ES-I3 (cell line): ENCODE data around the gene GARIN3.

Source experiments
- H3K36me3 ChIP-seq: 2 replicates; pipeline ENCODE4 v1.6.1; 2013; ENCODE audit warnings: mild to moderate bottlenecking, low read length, control low read depth, moderate library complexity; ENCODE audit not compliant: insufficient read depth
- H3K4me1 ChIP-seq: 2 replicates; pipeline ENCODE4 v1.6.1; 2013; ENCODE audit warnings: mild to moderate bottlenecking, control low read depth, low read length; ENCODE audit not compliant: insufficient read depth
- H3K9ac ChIP-seq: 2 replicates; pipeline ENCODE4 v1.6.1; 2013; ENCODE audit warnings: low read depth, mild to moderate bottlenecking, low read length, moderate library complexity
- H3K9me3 ChIP-seq: 2 replicates; pipeline ENCODE4 v1.6.1; 2013; ENCODE audit warnings: mild to moderate bottlenecking, low read length, moderate library complexity; ENCODE audit not compliant: control insufficient read depth, insufficient read depth

GARIN3 gene

DNA sequence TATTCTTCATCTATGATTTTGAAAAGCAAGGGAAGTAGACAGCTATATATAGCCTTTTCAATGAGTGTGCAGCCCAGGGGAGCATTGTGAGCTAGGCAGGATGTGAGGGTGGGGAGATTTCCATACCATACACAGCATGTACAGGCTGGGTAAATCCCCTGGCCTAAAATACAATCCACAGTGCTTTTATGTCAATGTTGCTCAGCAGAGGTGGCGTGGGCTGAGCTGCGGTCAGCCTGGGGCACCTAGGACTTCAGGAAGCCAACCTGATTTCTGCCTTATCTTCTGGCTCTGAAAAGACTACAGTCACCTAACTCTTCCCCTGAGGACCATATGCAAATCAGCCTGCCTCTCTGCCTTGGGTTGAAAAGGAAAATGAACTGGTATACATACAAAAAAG, 6.3 kb upstream of the GARIN3 start:
- H3K9ac ChIP-seq, result no peak overlapping the region

DNA sequence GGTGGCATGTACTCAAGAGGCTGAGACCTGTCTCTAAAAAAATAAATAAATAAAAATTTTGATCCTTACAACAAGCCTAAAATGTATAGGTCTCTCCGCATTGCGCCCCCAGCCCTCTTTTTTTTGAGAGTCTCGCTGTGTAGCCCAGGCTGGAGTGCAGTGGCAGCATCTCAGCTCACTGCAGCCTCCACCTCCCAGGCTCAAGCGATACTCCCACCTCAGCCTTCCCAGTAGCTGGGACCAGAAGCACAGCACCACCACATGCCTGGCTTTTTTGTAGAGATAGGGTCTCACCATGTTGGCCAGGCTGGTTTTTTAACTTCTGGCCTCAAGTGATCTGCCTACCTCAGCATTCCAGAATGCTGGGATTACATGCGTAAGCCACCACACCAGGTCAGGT, 2.2 kb upstream of the GARIN3 start:
- Histone ChIP-seq H3K36me3 (no peaks in the 10 kb centered on the region), H3K4me1 (no peaks in the 10 kb centered on the region; the same call in 1 of the 2 replicates), H3K9ac (no peak overlapping the region), H3K9me3 (no peaks in the 10 kb centered on the region)

More for the DNA sequence above, 6.3 kb upstream of the GARIN3 start:
- no peaks in the 10 kb centered on the region; the same call in 1 of the 2 replicates for H3K4me1 ChIP-seq
- H3K36me3 ChIP-seq, result no peaks in the 10 kb centered on the region
- H3K9me3 ChIP-seq, result no peaks in the 10 kb centered on the region

DNA sequence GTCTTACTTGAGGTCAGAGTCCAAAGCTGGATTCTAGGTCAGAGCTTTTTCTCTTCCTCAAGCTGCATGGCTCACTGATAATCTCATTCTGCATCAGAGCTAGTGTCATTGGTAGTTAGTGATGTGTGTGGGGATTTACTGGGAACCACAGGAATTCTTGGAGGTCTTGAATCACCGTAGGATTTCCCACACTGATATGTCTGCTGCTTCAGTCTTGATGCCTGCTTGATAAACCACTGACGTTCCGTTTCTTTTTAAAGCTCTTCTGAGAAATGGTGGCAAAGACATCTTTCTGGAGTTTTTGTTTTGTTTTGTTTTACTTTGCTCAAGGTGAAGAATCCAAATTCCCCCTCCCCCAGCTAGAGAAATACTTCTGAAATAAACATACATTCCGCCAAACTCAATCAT, 1.2 kb upstream of the GARIN3 start:
- no peak overlapping the region for H3K9ac ChIP-seq
- no peaks in the 10 kb centered on the region for H3K36me3 ChIP-seq
- H3K9me3 ChIP-seq, result no peaks in the 10 kb centered on the region
- no peaks in the 10 kb centered on the region for H3K4me1 ChIP-seq

DNA sequence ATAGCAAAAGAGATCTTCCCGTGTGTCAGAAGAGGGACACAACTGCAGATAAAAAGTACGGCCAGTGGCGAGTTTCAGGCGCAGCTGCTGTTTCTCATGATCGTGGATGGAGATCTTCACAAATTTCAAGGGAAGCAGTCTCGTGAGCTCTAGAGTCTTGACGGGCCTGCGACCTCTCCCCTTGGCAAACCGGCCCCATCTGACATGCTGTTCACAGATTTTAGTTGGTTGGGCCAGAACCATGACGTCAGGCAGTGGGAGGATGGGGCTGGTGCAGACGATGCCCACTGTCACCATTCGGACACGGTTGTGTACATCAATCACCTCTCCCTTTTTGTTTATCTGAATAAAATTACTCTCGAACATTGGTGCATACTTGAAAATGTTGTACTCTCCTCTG, 396 bp downstream of the GARIN3 start:
- no peaks in the 10 kb centered on the region for H3K36me3 ChIP-seq
- H3K9ac ChIP-seq, result no peak overlapping the region
- no peaks in the 10 kb centered on the region for H3K9me3 ChIP-seq
- H3K4me1 ChIP-seq, result no peaks in the 10 kb centered on the region

DNA sequence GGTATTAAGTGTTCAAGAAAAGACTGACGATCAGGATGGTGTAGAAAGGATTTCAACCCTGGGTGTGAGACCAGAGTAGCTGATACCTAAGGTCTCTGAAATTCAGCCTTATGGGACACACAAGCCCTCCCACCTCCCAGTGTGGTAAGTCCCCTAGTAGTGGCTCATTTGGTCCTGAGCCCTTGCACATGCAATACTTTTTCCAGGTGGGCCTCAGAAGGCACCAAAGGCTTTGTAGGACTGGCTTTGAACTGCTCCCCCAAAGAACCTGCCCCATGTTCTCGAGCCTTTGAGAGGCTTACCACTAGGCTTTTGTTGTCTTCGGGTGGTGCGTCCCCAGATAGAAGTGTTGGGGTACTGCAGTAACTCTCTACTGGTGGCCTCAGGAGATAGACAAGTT, 803 bp downstream of the GARIN3 start:
- no peaks in the 10 kb centered on the region for H3K4me1 ChIP-seq

DNA sequence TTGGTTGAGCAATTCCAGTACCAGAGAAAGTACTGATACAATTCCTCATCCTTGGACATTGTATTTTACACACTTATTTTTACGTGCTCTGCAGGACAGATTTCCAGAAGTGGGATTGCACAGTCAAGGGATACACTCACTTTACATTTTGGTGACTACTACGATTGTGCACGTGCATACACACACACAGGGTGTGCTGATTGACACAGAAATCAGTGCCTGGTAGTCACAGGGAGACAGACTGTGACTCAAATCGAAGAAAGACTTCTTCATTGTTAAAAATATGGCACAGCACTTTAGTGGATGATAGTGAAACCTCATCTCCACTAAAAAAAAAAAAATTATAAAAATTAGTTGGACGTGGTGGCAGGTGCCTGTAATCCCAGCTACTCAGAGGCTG, 1.5 kb downstream of the GARIN3 start:
- no peaks in the 10 kb centered on the region for H3K4me1 ChIP-seq
- H3K9ac ChIP-seq, result no peak overlapping the region
- H3K36me3 ChIP-seq, result no peaks in the 10 kb centered on the region
- no peaks in the 10 kb centered on the region for H3K9me3 ChIP-seq

More for the DNA sequence above, 803 bp downstream of the GARIN3 start:
- Histone ChIP-seq H3K36me3 (no peaks in the 10 kb centered on the region), H3K9me3 (no peaks in the 10 kb centered on the region), H3K9ac (no peak overlapping the region)

DNA sequence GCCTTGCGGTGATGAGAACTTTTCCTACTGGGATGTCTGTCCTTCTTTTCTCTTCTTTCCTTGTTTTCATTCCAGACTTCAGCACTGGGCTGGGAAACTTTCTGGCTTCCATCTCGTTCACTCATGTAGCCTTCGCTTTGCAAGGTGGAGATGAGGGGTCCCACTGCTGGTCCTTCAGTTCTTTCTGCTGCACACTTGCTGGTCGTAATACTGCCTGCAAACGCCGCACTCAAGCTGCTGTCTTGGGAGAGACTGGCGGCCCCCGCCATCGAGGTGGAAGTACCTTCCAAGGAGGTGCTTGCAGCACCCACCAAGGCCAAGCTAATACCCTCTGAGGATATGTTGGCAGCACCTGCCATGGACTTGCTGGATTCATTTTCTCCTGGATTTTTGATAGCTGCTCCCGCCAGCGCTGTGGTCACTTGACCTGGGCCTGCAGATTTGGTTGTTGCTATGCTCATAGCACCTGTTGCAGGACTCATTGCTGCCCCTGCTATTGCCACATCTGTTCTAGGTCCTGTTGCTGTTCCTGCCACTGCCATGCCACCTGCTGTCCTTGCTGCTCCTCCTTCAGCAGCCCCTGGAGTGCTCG, 3.0 kb downstream of the GARIN3 start:
- H3K9ac ChIP-seq, result no peak overlapping the region
- H3K36me3 ChIP-seq, result no peaks in the 10 kb centered on the region
- H3K9me3 ChIP-seq, result no peaks in the 10 kb centered on the region
- H3K4me1 ChIP-seq, result no peaks in the 10 kb centered on the region

DNA sequence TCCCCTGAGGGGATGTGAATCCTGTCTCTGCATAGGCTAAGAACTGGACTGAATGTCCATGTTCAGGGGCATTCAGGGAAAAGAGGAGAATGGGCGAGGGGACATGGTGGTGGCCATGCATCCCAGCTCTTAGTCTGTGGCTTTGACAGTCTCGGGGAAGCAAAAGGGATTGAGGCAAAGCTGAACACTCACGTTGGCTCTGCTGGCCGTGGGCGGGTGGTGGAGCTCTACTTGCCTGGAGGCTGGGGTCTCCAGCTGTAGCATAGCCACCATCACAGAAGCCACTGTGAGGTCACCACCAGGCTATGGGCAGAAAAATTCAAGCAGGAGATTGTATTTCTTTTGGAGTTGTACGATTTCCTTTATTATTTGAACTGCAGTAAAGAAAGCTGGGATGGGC, 4.1 kb downstream of the GARIN3 start:
- no peaks in the 10 kb centered on the region for H3K4me1 ChIP-seq
- H3K9me3 ChIP-seq, result no peaks in the 10 kb centered on the region
- H3K36me3 ChIP-seq, result no peaks in the 10 kb centered on the region
- no peak overlapping the region for H3K9ac ChIP-seq

DNA sequence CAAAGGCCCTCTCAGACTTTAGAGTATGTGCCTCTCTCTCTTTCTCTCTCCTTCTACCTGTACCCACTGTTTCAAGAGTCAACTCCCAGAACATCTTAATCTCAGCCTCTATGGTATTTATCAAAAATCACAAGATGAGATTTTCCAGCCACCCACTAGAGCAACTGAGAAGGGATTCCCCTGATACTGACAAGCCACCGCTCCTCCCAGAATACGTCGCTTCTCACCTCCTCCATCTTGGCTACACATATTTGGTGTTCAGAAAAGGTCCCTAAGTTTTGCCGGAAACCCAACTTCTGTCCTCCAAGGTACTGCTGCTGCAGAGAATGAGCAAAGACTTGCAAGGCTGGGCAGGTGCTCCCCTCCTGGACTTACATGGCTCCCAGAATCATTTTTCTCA, 6.1 kb downstream of the GARIN3 start:
- Histone ChIP-seq H3K4me1 (no peaks in the 10 kb centered on the region), H3K9me3 (no peaks in the 10 kb centered on the region), H3K9ac (no peak overlapping the region), H3K36me3 (no peaks in the 10 kb centered on the region)

DNA sequence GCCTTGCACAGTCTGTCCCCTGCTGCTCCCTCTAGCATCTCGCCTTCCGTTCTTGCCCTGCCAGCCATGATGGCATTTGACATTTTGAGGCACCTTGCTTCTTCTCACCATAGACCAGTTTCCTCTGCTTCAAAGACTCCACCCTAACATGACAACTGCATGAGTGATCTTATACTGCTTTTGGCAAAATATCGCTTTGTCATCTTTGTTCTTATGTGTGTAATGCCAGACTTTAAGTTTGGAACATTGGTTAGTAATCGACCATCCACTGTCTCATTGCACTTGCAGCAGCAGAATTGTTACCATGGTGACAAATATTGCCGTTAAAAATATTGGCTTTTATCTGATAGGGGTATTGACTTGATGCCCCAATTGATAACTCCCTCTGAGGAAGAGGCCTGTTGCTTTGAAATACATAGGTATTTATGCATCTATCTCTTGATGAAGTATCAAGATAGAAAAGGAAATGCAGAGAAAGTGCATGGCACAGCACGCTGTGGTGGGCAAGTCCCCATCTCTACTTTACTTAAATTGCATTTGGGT, 6.8 kb downstream of the GARIN3 start:
- H3K9me3 ChIP-seq, result no peaks in the 10 kb centered on the region
- H3K4me1 ChIP-seq, result no peaks in the 10 kb centered on the region
- no peaks in the 10 kb centered on the region for H3K36me3 ChIP-seq
- H3K9ac ChIP-seq, result no peak overlapping the region

DNA sequence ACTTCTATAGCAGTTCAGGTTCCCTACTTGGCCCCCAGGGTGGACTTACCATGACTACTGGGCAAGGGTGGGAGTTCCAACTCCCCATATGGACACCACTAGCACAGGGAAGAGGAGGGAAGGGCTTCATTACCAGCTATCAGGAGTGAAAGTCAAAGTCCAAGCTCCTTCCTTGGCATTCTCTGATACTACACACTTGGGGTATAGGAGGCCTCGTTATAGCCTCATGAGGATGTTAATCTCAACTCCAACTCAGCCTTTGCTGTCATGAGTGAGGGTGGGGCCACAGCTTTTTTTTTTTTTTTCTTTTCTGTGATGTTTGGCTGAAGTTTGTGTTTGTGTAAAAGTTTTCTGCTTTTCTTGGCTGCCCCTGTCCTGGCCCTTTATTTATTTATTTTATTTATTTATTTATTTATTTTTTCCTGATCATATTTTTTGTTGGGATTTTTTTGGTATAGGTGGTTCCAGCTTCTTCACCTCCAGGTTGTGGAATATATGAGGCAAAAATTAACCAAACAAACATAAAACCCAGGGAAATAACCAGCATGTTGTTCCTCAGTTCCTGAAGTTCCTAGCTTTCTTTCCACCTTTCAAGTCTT, 8.7 kb downstream of the GARIN3 start:
- Histone ChIP-seq H3K9me3 (no peaks in the 10 kb centered on the region), H3K4me1 (no peaks in the 10 kb centered on the region), H3K36me3 (no peaks in the 10 kb centered on the region), H3K9ac (no peak overlapping the region)

DNA sequence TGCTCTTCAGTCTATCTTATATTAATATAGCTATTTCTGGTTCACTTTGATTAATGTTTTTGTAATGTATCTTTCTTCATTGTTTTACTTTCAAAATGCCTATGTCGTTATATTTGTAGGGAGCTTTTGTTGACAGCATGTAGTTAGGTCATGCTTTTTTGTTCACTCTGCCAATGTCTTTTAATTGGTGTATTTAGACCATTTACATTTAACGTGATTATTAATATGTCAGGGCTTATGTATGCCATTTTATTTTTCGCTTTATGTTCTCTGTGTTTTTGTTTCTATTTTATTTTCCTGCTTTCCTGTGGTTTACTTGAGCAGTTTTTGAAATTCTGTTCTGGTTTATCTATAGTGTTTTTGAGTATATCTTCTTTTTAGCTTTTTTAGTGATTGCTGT, 10.8 kb downstream of the GARIN3 start:
- H3K9me3 ChIP-seq, result no peaks in the 10 kb centered on the region
- no peaks in the 10 kb centered on the region for H3K36me3 ChIP-seq
- H3K9ac ChIP-seq, result no peak overlapping the region
- no peaks in the 10 kb centered on the region for H3K4me1 ChIP-seq

DNA sequence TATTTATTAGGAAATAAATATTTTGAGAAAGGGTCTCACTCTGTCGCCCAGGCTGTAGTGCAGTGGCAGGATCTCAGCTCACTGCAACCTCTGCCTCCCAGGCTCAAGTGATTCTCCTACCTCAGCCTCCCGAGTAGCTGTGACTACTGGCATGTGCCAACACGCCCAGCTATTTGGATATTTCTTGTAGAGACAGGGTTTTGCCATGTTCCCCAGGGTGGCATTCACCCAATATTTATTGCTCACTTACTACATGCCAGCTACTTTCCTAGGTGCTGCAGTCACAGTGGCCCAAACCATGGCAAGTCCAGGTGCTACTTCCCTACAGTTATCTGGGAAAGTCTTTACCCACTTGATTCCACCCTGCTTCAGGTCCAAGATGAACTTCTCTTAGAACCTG, 15.1 kb downstream of the GARIN3 start:
- no peaks in the 10 kb centered on the region for H3K9me3 ChIP-seq
- no peaks in the 10 kb centered on the region for H3K4me1 ChIP-seq
- no peaks in the 10 kb centered on the region for H3K36me3 ChIP-seq
- no peak overlapping the region for H3K9ac ChIP-seq

DNA sequence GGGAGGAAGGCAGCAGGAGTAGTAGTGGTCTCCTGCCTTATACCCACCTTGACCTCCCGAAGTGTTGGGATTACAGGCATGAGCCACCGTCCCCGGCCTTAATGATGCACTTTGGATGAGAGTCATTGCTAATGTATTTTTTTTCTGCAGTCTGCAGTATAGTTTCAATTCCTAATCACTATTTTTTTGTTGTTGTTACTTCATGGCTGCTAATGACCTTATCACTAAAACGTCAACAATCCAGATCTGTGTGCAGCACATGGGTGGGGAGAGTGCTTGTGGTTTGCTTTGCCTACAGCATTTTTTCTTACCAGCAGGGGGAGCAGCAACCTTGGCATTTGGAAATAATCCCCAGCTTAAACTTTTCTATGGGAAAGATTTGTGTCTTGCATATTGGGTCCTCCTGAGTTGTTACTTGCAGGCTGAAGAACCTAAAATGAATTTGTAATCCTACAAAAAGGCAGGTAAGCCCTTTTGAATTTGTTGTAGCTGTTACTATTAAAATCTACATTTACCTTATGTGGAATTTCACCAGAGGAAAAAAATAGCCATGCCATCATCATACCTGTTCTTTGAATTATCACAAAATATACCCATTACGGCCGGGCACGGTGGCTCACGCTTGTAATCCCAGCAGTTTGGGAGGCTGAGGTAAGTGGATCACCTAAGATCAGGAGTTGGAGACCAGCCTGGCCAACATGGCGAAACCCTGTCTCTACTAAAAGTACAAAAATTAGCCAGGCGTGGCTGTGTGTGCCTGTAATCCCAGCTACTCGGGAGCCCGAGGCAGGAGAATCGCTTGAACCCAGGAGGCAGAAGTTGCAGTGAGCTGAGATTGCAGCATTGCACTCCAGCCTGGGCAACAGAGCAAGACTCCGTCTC, 17.1 kb downstream of the GARIN3 start:
- Histone ChIP-seq H3K9ac (no peak overlapping the region), H3K36me3 (no peaks in the 10 kb centered on the region), H3K4me1 (no peaks in the 10 kb centered on the region), H3K9me3 (no peaks in the 10 kb centered on the region)
